ENCODE data around the gene ZNF697.

DNA sequence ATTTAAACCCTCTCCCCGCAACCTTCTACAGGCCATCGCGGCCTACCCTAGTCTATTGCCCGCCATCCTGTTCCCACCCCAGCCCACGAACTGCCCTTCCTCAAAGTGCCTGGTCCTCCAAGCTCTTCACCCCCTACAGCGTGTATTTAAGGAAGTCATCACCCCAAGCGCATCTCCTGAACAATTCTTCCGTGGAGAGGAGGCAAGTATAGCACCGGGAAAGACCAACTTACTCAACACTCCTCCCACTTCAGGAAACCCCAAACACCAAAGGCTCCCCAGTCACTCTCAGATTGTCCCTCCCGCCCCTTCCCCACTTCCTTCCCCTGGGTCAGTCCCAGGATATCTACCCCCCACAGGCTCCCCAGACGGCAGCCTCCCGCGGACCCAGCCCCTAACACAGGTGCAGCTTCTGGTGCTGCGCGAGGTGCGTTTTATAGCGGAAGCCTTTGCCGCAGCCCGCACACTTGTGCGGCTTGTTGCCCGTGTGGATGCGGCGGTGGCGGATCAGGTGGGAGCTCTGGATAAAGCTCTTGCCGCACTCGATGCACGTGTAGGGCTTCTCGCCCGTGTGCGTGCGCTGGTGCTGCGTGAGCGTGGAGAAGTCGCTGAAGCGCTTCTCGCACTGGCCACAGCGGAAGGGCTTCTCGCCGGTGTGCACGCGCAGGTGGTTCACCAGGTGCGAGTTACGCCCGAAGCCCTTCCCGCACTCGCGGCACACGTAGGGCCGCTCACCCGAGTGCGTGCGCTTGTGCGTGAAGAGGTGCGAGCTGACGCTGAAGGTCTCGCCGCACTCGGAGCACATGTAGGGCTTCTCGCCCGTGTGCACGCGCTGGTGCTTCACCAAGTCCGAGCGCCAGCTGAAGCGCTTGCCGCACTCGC, 25.5 kb downstream of the ZNF697 start:
- TF ChIP-seq, protein P1, sequence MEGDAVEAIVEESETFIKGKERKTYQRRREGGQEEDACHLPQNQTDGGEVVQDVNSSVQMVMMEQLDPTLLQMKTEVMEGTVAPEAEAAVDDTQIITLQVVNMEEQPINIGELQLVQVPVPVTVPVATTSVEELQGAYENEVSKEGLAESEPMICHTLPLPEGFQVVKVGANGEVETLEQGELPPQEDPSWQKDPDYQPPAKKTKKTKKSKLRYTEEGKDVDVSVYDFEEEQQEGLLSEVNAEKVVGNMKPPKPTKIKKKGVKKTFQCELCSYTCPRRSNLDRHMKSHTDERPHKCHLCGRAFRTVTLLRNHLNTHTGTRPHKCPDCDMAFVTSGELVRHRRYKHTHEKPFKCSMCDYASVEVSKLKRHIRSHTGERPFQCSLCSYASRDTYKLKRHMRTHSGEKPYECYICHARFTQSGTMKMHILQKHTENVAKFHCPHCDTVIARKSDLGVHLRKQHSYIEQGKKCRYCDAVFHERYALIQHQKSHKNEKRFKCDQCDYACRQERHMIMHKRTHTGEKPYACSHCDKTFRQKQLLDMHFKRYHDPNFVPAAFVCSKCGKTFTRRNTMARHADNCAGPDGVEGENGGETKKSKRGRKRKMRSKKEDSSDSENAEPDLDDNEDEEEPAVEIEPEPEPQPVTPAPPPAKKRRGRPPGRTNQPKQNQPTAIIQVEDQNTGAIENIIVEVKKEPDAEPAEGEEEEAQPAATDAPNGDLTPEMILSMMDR (conservative IDR thresholded peaks at IDR 0.05): no peak
- no peak for TF ChIP-seq EZH2 (IDR thresholded peaks at IDR 0.05; ENCODE audit: low read depth)
